Activated CD4-positive, alpha-beta T cell treated with anti-CD3 and anti-CD28 coated beads, Interleukin-10, Interleukin-2, amounts not matched to agents 100 ng/mL and 50 ng/mL, durations not matched to agents 16 hours and 8 hours (primary cell): Measurements from ENCODE around the gene G6PC3.
A peak's percentile ranks its signal among the peaks of the same experiment; 100 is the strongest.
"Not testable (repeated sequence)": the region's sequence is repeated elsewhere in the genome, so short reads cannot be mapped to it uniquely, and the experiment has no call there.

ENCODE experiments used
- DNase-seq: peaks from one replicate; pipeline ENCODE4 v3.0.0-alpha.2; 2020

G6PC3 gene

DNA sequence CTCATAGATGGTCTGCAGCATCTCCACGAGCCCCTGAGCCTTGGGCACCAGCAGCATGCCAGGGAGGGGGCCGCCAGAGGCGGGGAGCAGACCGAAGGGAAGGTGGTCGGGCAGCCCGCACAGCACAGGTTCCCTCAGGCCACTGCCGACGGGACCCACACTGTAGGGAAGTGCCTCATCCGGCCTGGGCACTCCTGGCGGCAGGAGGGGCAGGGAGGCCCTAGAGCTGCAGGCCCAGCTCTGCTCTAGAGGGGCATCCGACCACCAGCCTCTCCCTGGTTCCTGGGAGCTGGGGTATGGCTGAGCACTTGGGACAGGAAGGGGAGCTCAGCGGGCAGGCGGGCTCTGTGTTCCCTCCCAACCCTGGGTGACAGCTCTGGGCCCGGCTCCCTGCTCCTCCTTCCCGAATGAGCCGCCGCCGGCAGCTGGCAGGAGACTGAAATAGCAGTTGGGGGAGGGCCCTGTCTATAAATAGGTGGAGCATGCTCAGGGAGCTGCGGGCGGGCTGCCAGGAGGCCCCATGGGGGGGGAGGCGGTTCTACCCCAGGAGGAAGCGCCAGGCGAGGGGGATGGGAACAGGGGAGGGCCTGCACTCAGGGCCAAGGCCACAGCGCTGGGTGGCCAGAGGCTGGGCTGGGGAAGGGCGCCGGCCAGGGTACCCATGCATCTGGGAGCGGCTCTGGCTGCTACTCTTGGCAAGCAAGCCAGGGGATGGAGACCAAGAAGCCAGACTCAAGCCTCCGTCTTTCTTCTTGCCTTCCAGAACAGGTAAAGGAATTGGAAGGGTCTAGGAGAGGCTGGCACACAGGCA lies 40.5 kb downstream of the G6PC3 start:
- peak; percentile 58 for DNase-seq

DNA sequence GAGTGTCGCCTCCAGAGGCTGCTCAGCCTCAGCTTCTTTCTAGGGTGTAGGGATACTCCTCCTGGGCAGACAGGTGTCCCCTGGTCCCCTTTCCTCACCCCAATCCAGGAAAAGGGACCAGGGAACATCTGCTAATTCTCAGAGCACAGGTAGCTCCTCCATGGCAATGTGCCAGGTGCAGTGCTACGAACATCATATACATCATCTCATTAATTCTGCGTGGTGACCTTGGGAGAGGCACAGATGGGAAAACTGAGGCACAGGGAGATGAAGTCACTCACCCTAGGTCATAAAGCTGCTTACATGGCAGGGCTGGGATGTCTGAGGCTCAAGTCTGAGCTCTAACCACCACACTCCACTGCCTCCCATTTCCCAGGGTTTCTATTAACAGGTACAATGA lies 41.2 kb downstream of the G6PC3 start:
- DNase-seq: no peak

DNA sequence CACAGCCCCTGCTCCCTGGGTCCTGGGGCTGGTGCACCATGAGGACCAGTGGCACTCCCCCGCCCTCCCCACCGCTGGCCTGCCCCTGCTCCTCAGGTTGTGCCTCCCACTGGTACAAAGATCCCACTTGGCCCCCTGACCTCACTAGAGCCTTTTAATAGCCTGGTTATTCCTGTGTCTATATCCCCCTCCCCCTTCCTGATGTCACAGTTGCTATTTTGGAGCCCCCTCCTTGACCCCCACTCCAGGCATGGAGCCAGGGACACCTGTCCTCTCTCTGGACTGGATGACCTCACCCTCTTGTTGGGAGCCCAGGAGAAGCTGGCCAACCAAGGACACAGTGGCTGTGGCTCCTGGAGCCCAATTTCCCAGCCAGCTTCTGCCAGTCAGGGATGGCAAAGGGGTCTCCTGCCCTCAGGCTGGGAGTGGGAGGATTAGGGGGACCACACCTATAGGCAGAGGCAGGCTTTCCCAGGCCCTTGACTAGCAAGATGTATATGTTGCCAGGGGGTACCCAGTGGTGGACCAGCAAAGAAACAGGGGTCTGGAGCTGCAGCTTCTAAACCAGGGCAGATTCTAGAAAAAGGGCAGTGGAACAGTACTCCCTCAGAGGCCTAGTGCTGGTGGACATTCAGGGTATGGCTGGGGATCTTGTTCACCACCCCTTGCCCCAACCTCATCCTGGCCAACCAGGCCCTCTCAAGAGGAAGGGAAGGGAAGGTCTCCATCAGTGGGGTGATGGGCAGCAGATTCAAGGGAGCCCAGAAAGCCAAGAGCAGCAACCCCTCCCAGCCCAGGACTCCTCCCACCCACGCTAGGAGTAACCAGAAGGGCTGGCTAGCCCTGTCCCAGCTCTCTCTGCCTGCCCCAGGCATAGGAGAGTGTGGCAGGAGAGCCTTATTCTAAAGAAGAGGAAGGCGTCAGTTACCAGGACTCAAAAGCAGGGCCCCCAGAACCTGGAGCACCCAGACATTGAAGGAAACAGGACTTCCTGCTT lies 42.0 kb downstream of the G6PC3 start:
- no peak for DNase-seq

DNA sequence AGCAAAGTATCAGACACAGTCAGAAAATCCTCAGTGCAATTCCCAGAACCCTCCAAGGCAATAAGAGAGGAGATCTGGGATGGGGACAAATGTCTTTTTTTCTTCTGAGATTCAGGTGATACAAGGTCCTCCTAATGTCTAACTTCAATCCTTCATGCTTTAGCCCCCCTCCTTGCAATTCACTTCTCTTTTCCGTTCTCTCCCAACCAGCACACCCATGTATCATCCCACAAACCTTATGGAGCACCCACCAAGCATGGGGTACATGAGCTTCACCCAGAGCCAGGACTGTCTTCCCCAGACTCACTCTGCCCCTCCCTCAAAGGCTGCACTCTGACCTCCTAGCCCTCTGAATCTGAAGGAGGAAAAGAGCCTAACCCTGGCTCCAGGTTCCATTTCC lies 42.8 kb downstream of the G6PC3 start:
- no peak for DNase-seq

DNA sequence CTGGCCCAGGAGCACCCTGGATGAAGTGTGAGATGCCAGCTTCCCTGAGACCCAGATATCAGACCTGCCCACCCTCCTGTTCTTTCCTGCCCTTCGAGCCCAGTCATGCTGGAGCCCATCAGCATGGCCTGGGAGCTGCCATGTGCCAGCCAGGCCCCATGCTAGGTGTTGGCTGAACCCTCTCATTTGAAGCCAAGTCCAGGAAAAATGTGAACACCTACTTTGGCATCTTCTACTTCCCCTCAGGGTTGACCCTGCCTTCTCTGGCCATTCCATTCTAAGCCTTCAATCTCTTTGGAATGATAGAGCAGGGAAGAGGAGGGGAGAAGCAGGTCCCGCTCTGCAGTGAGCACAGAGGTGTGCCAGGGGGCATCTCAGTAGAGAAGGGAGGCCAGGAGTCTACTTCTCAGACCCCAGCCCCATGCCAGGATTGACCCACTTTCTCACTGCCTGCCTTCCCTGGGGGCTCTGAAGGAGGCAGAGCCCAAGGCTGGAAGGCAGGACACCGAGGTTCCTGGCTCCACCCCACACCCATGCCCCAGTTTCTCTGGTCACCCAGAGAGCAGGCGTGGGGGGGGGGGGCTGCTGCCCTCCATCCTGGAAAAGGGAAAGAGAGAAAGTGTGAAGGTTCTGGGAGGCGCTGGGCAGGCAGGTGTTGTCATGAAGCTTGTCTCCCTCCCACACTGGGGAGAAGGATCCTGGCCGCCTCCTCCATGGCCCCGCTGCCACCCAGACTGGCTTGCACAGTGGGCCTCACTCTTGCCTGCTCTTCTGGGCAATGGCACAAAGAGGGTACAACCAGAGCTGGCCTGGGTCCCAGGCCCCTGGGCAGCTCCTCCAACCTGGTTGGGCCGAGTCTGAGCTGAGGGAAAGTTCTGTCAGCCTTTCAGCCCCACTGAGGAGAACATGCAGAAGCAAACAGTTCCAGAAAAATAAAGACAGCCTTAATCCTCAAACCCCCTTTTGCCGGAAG lies 43.6 kb downstream of the G6PC3 start:
- DNase-seq: no peak

DNA sequence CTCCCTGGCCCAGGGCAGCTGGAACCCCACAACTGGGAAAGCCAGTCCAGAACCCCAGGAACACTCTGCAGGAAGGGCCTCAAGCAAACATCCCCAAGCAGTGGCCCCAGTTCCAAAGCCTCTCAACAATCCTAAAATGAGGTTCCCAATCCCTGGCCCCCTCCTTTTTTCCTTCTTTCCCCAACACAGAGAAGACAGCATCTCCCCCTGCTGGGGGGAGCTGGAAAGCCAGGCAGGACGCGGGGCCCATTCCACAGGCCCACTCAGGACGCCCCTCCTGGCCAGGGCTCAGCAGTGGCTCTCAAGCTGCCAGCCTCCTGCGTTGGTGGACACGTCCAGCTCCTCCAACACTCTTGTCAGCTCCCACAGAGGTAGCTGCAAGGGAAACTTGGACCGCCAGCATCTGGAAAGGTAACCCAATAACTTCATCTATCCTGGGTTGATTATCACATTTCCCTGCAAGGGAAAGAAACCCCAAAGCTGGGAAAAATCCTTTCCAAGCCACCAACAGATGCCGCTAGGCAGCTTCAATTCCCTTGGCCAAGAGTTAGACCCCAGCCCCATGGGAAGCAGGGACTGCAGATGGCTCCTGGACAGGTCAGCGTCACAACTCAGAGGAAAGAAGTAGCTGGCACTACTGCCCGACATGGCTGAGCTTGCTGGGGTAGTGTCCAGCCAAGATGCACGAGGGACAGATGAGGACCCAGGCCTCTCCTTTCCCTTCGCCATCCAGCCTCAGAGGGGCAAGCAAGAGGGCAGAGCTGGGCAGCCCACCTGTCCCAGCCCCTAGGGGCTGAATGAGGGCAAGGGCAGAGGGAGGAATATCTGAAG lies 45.3 kb downstream of the G6PC3 start:
- peak; percentile 16 for DNase-seq

DNA sequence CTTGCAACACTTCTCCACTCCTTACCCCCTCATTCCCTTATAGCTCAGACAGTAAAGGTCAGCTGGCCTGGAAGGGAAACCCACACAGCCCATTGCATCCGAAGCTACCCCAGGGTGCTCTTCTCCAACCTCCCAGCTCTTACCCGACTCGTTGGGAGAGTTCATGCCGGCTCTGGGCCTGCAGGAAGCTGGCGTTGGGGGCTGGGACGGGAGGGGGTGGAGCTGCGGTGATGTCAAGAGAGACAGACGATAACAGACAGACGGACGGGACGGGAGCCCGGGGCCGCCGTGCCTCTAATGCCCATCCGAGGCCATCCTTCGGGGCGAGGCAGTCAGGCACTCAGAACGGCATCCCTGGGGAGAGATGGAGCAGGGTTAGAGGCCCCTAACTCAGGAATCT lies 46.8 kb downstream of the G6PC3 start:
- no peak for DNase-seq

DNA sequence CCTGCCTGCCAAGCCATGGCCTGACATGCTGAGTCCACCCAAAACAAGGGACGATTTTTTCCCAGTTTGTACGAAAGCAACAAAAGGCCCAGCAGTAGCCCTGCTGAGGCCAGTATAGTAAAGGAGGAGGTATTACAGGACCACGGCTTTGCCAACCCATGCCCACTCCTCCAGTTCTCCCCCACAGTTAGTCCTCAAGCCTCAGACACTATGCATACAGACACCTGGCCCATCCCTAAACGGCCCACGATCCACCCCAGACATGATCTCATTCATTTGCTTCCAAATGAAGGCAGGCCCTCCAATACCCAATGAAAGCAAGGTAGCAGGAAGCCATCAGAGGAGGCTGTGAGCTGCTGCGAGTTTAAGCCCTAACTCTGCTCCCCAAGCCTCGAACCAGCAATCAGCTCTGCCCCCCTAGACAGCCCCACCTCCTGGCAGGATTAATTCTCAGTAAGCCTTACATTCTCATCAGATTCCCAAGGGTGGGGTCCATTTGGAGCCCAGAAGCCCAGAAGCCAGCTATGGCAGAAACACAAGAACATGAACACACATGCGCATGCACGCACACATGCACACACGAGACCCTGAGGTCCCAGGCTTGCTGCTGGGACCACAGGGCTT lies 48.0 kb downstream of the G6PC3 start:
- no peak for DNase-seq

DNA sequence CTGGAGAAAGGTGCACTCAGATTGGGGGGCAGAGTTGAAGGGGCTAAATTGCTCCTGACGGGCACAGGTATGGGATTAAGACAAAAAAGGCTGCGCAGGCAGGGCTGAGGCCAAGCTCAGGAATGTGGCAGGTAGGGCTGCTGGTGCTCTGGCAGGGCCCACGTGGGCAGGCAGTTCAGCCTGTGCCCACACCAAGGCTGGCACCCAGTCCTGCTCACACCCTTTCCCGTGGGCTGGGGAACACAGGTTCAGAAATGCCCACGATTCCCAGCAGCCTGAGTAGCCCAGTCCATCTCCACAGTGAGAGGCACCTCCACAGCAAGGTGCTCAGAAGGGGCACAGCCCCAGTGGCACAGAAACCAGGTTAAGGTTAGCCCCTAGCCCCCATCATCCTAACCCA lies 48.5 kb downstream of the G6PC3 start:
- DNase-seq: no peak

DNA sequence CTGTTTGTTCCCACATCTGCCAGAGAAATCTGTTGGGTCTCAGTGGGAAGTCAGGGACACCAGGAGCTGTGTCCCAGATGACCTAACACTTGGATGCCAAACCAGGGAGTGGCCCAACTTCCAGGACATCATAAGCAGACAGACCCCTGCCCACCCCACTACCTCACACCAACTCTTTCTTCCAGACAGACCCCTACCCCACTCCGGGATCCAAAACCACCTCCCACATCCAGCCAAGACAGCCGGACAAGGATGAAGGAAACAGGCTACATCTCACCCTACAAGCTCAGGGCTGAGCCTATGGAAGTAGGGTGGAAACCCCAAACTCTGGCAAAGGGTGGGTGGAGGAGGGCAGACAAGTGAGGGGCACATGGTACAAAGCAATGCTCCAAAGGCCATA lies 49.3 kb downstream of the G6PC3 start:
- no peak for DNase-seq

DNA sequence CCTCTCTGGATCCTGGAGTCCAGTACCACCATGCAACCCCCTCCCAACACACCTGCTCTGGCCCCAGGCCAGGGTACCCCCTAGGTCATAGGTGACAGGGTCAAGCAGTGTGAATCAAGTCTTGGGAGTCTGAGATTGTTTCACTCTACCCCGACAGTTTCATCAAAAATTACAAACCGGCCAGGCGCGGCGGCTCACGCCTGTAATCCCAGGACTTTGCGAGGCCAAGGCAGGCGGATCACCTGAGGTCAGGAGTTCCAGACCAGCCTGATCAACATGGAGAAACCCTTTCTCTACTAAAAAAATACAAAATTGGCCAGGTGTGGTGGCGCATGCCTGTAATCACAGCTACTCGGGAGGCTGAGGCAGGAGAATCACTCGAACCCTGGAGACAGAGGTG lies 49.7 kb downstream of the G6PC3 start:
- not testable (repeated sequence) for DNase-seq

DNA sequence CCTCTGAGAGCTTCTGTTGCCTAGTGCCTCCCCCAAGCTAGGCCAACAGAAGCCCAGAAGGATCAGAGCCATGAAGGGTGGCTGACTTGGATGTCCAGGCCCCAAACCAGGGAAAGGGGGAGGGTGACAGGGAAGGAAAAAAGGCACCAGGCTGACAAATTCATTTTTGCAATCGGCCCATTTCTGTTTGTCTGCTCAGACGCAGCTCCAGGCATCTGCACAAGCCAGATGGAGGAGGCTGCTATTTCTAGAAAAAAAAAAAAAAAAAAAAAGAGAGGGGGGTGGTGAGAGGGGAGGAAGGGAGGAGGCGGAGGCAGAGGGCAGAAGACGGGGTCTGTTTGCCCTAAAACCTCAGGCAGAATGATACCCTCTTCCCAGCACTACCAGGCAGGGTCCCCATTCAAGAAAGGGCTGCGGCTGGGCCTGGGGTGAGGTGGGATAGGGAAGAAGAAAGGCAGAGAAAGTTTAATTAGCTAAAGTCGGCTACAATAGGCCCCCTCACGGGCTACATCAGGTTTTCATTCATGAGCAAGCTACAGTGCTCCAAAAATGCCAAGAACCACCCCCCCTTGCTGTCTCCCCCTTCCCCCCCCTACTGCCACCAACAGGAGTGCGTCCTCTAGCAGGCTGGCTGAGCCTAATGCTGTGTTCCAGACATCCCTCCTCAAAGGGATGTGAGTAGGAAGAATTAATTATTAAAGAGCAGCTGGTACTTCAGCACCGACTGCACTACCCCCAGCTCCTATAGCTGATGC lies 50.5 kb downstream of the G6PC3 start:
- no peak for DNase-seq

DNA sequence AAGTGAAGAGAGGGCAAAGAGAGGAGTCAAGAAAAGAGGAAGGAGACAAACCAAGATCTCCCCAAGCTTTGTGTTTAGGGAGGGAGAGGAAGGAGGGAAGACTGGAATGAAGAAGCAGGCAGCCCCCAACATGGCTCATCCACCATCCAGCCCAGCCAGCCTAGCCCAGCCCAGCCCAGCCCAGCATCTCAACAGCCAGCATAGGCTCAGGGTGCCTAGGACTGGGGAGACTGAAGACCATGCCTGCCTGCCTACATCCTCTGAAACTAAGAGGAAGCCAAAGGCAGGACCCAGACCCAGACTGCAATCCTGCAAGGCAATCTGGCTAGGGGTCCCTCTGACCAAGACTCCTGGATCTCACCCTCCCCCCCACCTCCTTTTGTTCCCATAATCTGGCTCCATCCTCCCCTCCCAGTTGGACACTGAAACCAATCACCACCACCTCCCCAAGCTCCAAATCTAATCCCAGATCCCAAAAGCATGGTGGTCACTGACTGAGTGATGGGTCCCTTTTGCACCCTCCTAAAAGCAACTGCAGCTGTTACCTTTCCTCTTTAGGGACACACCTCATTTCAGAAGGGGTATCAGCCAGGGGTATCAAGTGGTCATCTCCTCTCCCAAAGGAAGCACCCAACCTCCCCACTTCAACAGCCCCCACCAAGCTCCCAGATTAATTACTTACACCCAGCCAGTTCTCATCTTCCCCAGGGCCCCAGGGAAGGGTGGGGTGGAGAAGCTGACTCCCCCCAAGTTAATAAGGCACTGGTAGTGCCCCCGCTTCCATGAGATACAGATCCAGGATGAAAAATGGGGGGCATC lies 51.7 kb downstream of the G6PC3 start:
- DNase-seq: no peak

DNA sequence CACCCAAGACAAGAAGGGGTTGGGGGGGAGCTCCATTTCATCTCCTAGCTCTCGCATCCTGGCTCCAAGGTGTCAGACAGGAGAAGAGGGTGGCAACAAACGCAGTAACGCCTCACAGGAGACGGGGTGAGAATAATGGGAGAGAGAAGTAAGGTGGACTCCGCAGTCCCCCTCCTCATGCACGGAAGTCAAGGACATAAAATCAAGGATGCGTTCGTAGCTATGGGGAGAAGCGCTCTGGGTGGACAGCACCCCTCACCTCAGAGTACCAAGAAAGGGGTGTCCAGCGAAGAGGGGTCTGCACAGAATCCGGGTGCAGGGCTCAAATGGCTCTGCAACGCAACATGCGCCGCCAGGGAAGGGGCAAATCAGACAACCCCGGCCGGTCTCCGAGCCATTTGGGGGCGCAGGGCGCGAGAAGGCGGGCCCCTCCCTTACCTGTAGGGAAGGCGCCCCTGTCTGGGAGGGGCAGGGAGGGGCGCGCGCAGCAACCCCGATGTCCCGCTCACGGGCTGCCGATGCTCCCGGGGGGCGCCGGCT lies 52.4 kb downstream of the G6PC3 start:
- no peak for DNase-seq

DNA sequence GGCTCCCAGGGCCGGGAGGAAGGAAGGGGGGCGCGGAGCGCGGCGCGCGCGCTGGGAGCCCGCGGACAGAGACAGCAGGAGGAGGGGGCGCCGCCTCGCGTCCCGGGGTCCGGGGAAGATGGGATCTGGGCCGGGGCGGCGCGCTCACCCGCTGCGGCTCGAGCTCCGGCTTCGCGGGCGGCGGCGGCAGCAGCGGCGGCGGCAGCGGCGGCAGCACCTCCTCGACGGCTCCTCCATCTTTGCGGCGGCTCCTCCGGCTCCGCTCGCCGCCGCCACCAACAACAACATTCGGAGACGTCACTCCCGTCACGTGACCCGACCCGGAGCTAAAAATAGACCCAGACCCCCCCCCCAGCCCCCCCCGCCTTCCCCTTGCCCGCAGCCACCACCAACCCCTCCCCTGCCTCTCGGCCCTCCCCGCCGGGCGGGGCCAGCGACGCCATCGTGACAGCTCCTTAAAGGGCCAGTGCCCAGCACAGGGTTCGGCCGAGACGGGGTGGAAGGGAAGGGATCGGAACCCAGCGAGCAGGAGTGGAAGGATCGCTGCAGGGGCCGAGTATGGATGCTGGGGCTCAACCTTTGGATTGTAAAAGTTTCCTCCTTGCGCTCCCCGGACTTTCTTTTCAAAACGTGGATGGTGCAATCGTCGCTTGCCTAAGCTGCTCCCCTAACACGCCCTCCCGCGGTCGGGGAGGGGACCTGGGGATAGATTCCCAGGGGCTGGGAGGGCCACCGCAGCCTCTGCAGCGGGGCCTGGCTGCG lies 53.0 kb downstream of the G6PC3 start, which contains the start of gene HDAC5:
HDAC5 (minus strand) TSS at position 286 of the 762 bp plus-strand sequence. CDS start 6,126 bp downstream, outside the sequence.
- DNase-seq: peak; percentile 97

DNA sequence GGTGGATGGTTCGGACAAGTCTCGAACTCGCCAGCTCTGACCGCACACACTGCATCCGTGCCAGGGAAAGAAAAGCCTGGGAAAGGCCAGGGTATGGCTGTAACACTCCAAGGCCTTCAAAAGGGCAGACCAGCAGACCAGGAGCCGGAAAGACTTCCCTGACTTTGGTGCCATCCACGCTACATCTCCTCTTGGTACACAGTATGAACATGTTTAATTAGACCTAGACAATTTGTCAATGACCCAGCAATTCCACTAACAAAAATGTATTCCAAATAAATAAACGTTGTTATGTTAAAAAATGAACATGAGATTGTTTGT lies 53.5 kb downstream of the G6PC3 start:
- DNase-seq: no peak
